ENCODE data around the gene GRIN3A.

DNA sequence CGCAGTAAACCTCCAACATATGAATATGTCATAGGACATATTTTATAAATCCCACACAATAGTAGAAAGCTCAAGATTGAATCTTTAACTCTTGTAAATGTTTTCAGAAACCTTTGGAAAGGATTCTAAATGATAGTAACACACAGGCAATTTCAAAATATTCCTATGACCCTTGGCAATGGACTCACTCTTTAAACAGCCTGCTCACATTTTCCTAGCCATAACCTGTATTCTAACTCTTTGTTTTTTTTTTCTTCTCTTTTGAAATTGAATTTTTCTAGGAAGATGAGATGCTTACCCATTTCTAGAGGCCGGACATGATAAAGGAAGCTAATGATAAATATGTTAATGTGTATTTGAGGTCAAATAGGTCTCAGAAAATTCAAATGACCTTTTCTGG is 29.6 kb downstream of the GRIN3A start:
- no peak for TF ChIP-seq POLR2A (IDR thresholded peaks at IDR 0.05)
- TF ChIP-seq, protein P1, sequence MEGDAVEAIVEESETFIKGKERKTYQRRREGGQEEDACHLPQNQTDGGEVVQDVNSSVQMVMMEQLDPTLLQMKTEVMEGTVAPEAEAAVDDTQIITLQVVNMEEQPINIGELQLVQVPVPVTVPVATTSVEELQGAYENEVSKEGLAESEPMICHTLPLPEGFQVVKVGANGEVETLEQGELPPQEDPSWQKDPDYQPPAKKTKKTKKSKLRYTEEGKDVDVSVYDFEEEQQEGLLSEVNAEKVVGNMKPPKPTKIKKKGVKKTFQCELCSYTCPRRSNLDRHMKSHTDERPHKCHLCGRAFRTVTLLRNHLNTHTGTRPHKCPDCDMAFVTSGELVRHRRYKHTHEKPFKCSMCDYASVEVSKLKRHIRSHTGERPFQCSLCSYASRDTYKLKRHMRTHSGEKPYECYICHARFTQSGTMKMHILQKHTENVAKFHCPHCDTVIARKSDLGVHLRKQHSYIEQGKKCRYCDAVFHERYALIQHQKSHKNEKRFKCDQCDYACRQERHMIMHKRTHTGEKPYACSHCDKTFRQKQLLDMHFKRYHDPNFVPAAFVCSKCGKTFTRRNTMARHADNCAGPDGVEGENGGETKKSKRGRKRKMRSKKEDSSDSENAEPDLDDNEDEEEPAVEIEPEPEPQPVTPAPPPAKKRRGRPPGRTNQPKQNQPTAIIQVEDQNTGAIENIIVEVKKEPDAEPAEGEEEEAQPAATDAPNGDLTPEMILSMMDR (IDR thresholded peaks at IDR 0.05), result no peak
